HepG2 (cell line): ENCODE measurements around the gene MISP3. TPM values are rescaled to one million over a fixed set of nuclear protein-coding genes. Genes with fewer than 3 reads are reported as not detected.

ENCODE experiments used
- CENPX ChIP-seq: sonication (generic); formaldehyde crosslinking; IDR thresholded peaks from 2 replicates; pipeline ENCODE4 v1.9.0; 2021; ENCODE audit warnings: mild to moderate bottlenecking, missing genetic modification reagents, moderate library complexity
- DNMT1 ChIP-seq: sonication (generic); formaldehyde crosslinking; IDR thresholded peaks from 2 replicates; pipeline ENCODE4 v1.5.1; 2020; ENCODE audit warnings: mild to moderate bottlenecking, missing genetic modification reagents
- FOXP4 ChIP-seq: sonication (generic); formaldehyde crosslinking; IDR thresholded peaks from 2 replicates; pipeline ENCODE4 v1.4.0; 2020; ENCODE audit warnings: missing genetic modification reagents
- GPN1 ChIP-seq: sonication (generic); formaldehyde crosslinking; IDR thresholded peaks from 2 replicates; pipeline ENCODE4 v1.5.1; 2020; ENCODE audit warnings: missing genetic modification reagents, borderline replicate concordance
- HMGA1 ChIP-seq: sonication (generic); formaldehyde crosslinking; conservative IDR thresholded peaks from 2 replicates; pipeline ENCODE4 v1.4.0; 2020; ENCODE audit warnings: missing genetic modification reagents
- MED1 ChIP-seq: sonication (generic); formaldehyde crosslinking; IDR thresholded peaks from 2 replicates; pipeline ENCODE4 v1.4.0; 2020; ENCODE audit warnings: missing genetic modification reagents
- MTF1 ChIP-seq: sonication (generic); formaldehyde crosslinking; IDR thresholded peaks from 2 replicates; pipeline ENCODE4 v1.5.0; 2020; ENCODE audit warnings: missing genetic modification reagents
- NFKB2 ChIP-seq: sonication (generic); formaldehyde crosslinking; IDR thresholded peaks from 2 replicates; pipeline ENCODE4 v1.4.0; 2020; ENCODE audit warnings: missing genetic modification reagents, borderline replicate concordance
- NFYB ChIP-seq: sonication (generic); formaldehyde crosslinking; IDR thresholded peaks from 2 replicates; pipeline ENCODE4 v1.4.0; 2020; ENCODE audit warnings: missing genetic modification reagents
- NPAS2 ChIP-seq: sonication (generic); formaldehyde crosslinking; IDR thresholded peaks from 2 replicates; pipeline ENCODE4 v1.8.0; 2022; ENCODE audit warnings: mild to moderate bottlenecking, missing genetic modification reagents, borderline replicate concordance
- POLR2AphosphoS5 ChIP-seq: IDR thresholded peaks from 2 replicates; pipeline ENCODE4 v1.6.1; 2012; ENCODE audit warnings: low read depth, low read length
- RFXAP ChIP-seq: sonication (generic); formaldehyde crosslinking; IDR thresholded peaks from 2 replicates; pipeline ENCODE4 v1.4.0; 2020; ENCODE audit warnings: missing genetic modification reagents, borderline replicate concordance
- SP5 ChIP-seq: IDR thresholded peaks from 2 replicates; pipeline ENCODE4 v1.6.1; 2016; ENCODE audit warnings: low read depth, borderline replicate concordance
- ZFP36L1 ChIP-seq: sonication (generic); formaldehyde crosslinking; IDR thresholded peaks from 2 replicates; pipeline ENCODE4 v1.8.0; 2022; ENCODE audit warnings: mild to moderate bottlenecking, missing genetic modification reagents, moderate library complexity
- ZHX1 ChIP-seq: sonication (generic); formaldehyde crosslinking; IDR thresholded peaks from 2 replicates; pipeline ENCODE4 v1.8.1; 2022; ENCODE audit warnings: low read depth, mild to moderate bottlenecking, missing genetic modification reagents
- ZIK1 ChIP-seq: sonication (generic); formaldehyde crosslinking; IDR thresholded peaks from 2 replicates; pipeline ENCODE4 v1.5.0; 2020; ENCODE audit warnings: mild to moderate bottlenecking, low read depth, missing genetic modification reagents, borderline replicate concordance
- ZNF253 ChIP-seq: sonication (generic); formaldehyde crosslinking; IDR thresholded peaks from 2 replicates; pipeline ENCODE4 v1.8.0; 2022; ENCODE audit warnings: mild to moderate bottlenecking, missing genetic modification reagents, borderline replicate concordance
- ZNF274 ChIP-seq: sonication (generic); formaldehyde crosslinking; IDR thresholded peaks from 2 replicates; pipeline ENCODE4 v1.5.1; 2020; ENCODE audit warnings: mild to moderate bottlenecking, missing genetic modification reagents
- ZNF709 ChIP-seq: sonication (generic); formaldehyde crosslinking; IDR thresholded peaks from 2 replicates; pipeline ENCODE4 v1.5.0; 2020; ENCODE audit warnings: mild to moderate bottlenecking, missing genetic modification reagents
- ZNF792 ChIP-seq: IDR thresholded peaks from 2 replicates; pipeline ENCODE4 v1.6.1; 2016
- ZZZ3 ChIP-seq: sonication (generic); formaldehyde crosslinking; IDR thresholded peaks from 2 replicates; pipeline ENCODE4 v1.4.0; 2020; ENCODE audit warnings: missing genetic modification reagents, mild to moderate bottlenecking, borderline replicate concordance
- polyA plus RNA-seq, 8 experiments: library from polyadenylated mRNA; depleted of rRNA in 3 of 8; stranded (reverse) in 7 of 8; unstranded in 1 of 8; fragments of >200 nt; fragmentation: Illumina TruSeq in 4 of 8; extraction: Trizol in 4 of 8; gene quantifications; 2 replicates each; pipeline versions ENCODE4 v1.2.1 to v1.2.3, GENCODE V29; 2011 to 2016; ENCODE audit warnings: low read depth in 4 of 8, missing spikeins in 1 of 8, mixed read lengths in 1 of 8; ENCODE audit not compliant: insufficient read depth in 1 of 8
- total RNA-seq, 5 experiments: library from RNA; depleted of rRNA; stranded (reverse); fragments of >200 nt; fragmentation: Illumina TruSeq; extraction: Trizol; gene quantifications; 2 replicates each; pipeline ENCODE4 v1.2.3, GENCODE V29; 2016; ENCODE audit warnings: low read depth in 1 of 5

MISP3 gene
- total and polyA plus RNA-seq, 2 of the 13 experiments (the other 11 are each of a cell fraction or from before 2014, with no cell fraction given) = 2.5 to 5.4 TPM

- TF ChIP-seq ZNF274 (CRISPR knock-in tag) (peak; percentile 15; the same call in 1 of the 2 replicates), ZNF253 (CRISPR knock-in tag) (no peak), FOXP4 (CRISPR knock-in tag) (peak; percentile 48; the same call in 1 of the 2 replicates), ZFP36L1 (no peak), NPAS2 (CRISPR knock-in tag) (no peak), NFYB (CRISPR knock-in tag) (peak; percentile 84), ZIK1 (CRISPR knock-in tag) (0 out of 2 replicates have a peak, but pooled peaks have one; percentile 28), ZNF792 (CRISPR knock-in tag) (peak; percentile 21; the same call in 1 of the 2 replicates), CENPX (CRISPR knock-in tag) (no peak), MTF1 (no peak), RFXAP (CRISPR knock-in tag) (no peak), ZHX1 (CRISPR knock-in tag) (no peak), GPN1 (CRISPR knock-in tag) (no peak), DNMT1 (no peak), ZNF709 (CRISPR knock-in tag) (peak; percentile 35; the same call in 1 of the 2 replicates), NFKB2 (CRISPR knock-in tag) (no peak; the same call in 1 of the 2 replicates), MED1 (CRISPR knock-in tag) (peak; percentile 54), SP5 (CRISPR knock-in tag) (peak; percentile 25; the same call in 1 of the 2 replicates), ZZZ3 (CRISPR knock-in tag) (no peak), POLR2AphosphoS5 (peak; percentile 79), HMGA1 (no peak)
Measured at GRCh38 chr19:14080887-14081796, 8.6 kb downstream of the MISP3 start (continued).
